NCI-H2227 treated with DMSO at 0.1 percent for 48 hours (cell line): ENCODE results near the gene PTPRA.
A peak's percentile ranks its signal among the peaks of the same experiment; 100 is the strongest.
"Not testable (repeated sequence)": the region's sequence is repeated elsewhere in the genome, so short reads cannot be mapped to it uniquely, and the experiment has no call there.

Experiments
- DNase-seq: peaks from one replicate; lab custom pipeline; 2025; lab: John Stamatoyannopoulos, UW

PTPRA gene

GRCh38 chr20:3045042-3045815 lies 171.9 kb downstream of the PTPRA start:
- peak; percentile 91 for DNase-seq

- DNase-seq = peak; percentile 91
Measured at GRCh38 chr20:3045816-3046676, 172.8 kb downstream of the PTPRA start, which contains the start of gene MRPS26. Gene MRPS26 (plus strand): TSS chr20:3046052. CDS start chr20:3046069, 17 bp downstream.

- DNase-seq = peak; percentile 37
Measured at GRCh38 chr20:3046677-3047462, 173.6 kb downstream of the PTPRA start.

- DNase-seq = no peak
Measured at GRCh38 chr20:3047486-3048419, 174.5 kb downstream of the PTPRA start.

GRCh38 chr20:3051385-3052019 lies 178.2 kb downstream of the PTPRA start:
- no peak for DNase-seq

- no peak for DNase-seq
Measured at GRCh38 chr20:3059489-3059888, 186.2 kb downstream of the PTPRA start.

- not testable (repeated sequence) for DNase-seq
Measured at GRCh38 chr20:3064119-3064518, 190.8 kb downstream of the PTPRA start.

- DNase-seq = no peak
Measured at GRCh38 chr20:3067139-3068014, 194.1 kb downstream of the PTPRA start.

GRCh38 chr20:3068075-3068474 lies 194.8 kb downstream of the PTPRA start:
- DNase-seq = no peak

GRCh38 chr20:3068986-3069900 lies 196.0 kb downstream of the PTPRA start:
- no peak for DNase-seq

GRCh38 chr20:3070725-3071124 lies 197.4 kb downstream of the PTPRA start:
- DNase-seq = no peak

- DNase-seq = no peak
Measured at GRCh38 chr20:3071266-3071609, 198.0 kb downstream of the PTPRA start.

GRCh38 chr20:3071610-3072529 lies 198.6 kb downstream of the PTPRA start, which contains the start of gene OXT:
Gene OXT (plus strand): TSS chr20:3071620. CDS start chr20:3071656, 36 bp downstream.
- DNase-seq = no peak

GRCh38 chr20:3072530-3073250 lies 199.4 kb downstream of the PTPRA start:
- no peak for DNase-seq

- DNase-seq = not testable (repeated sequence)
Measured at GRCh38 chr20:3073251-3073643, 200.0 kb downstream of the PTPRA start.

GRCh38 chr20:3074812-3075211 lies 201.5 kb downstream of the PTPRA start:
- no peak for DNase-seq

GRCh38 chr20:3075315-3075714 lies 202.0 kb downstream of the PTPRA start:
- DNase-seq = not testable (repeated sequence)
